Rectal smooth muscle tissue (tissue), 1 donor: ENCODE data around the gene COPG2.

Experiments
- H3K27ac ChIP-seq: one replicate; pipeline ENCODE4 v1.7.0; 2013; ENCODE audit warnings: low read depth, low read length, inconsistent platforms
- H3K27me3 ChIP-seq: one replicate; pipeline ENCODE4 v1.7.0; 2013; ENCODE audit warnings: low read length; ENCODE audit not compliant: control insufficient read depth, insufficient read depth
- H3K36me3 ChIP-seq: one replicate; pipeline ENCODE4 v1.7.0; 2013; ENCODE audit warnings: low read length; ENCODE audit not compliant: control insufficient read depth, insufficient read depth
- H3K4me1 ChIP-seq: one replicate; pipeline ENCODE4 v1.7.0; 2013; ENCODE audit warnings: low read length; ENCODE audit not compliant: control insufficient read depth, insufficient read depth
- H3K4me3 ChIP-seq: one replicate; pipeline ENCODE4 v1.7.0; 2013; ENCODE audit warnings: low read length
- H3K9ac ChIP-seq: one replicate; pipeline ENCODE4 v1.7.0; 2013; ENCODE audit warnings: low read length

The COPG2 gene

GRCh38 chr7:130471974-130472373 lies 196.6 kb downstream of the COPG2 start:
- no peaks in the 10 kb centered on the region for H3K27me3 ChIP-seq
- H3K36me3 ChIP-seq, result no peaks in the 10 kb centered on the region
- H3K4me1 ChIP-seq, result no peaks in the 10 kb centered on the region
- no peak overlapping the region for H3K4me3 ChIP-seq
- H3K27ac ChIP-seq, result no peak overlapping the region
- no peak overlapping the region for H3K9ac ChIP-seq

GRCh38 chr7:130468612-130469011 lies 199.9 kb downstream of the COPG2 start:
- Histone ChIP-seq H3K9ac (no peak overlapping the region), H3K27ac (no peak overlapping the region), H3K27me3 (no peaks in the 10 kb centered on the region), H3K36me3 (no peaks in the 10 kb centered on the region), H3K4me3 (no peak overlapping the region), H3K4me1 (no peaks in the 10 kb centered on the region)

- Histone ChIP-seq H3K4me1 (no peaks in the 10 kb centered on the region), H3K27ac (no peak overlapping the region), H3K36me3 (no peaks in the 10 kb centered on the region), H3K9ac (no peak overlapping the region), H3K4me3 (no peak overlapping the region), H3K27me3 (no peaks in the 10 kb centered on the region)
Measured at GRCh38 chr7:130463553-130464434, 204.8 kb downstream of the COPG2 start.

GRCh38 chr7:130461272-130461671 lies 207.3 kb downstream of the COPG2 start:
- Histone ChIP-seq H3K36me3 (no peaks in the 10 kb centered on the region), H3K27ac (no peak overlapping the region), H3K27me3 (no peaks in the 10 kb centered on the region), H3K9ac (no peak overlapping the region), H3K4me1 (no peaks in the 10 kb centered on the region), H3K4me3 (no peak overlapping the region)

GRCh38 chr7:130458257-130458656 lies 210.3 kb downstream of the COPG2 start:
- Histone ChIP-seq H3K4me1 (no peaks in the 10 kb centered on the region), H3K27me3 (no peaks in the 10 kb centered on the region), H3K4me3 (no peak overlapping the region), H3K9ac (no peak overlapping the region), H3K27ac (no peak overlapping the region), H3K36me3 (no peaks in the 10 kb centered on the region)
